Mesothelial cell of epicardium (in vitro differentiated cells): ENCODE data around the gene PRDX5. TPM values are rescaled to one million over a fixed set of nuclear protein-coding genes. Genes with fewer than 3 reads are reported as not detected.
A peak's percentile ranks its signal among the peaks of the same experiment; 100 is the strongest.

Experiments
- DNase-seq, 2 experiments: peaks; one replicate each; pipeline ENCODE4 v3.0.0; 2021; ENCODE audit warnings: low spot score in 2 of 2; ENCODE audit not compliant: unreplicated experiment in 2 of 2
- H3K27ac Mint-ChIP-seq: 2 replicates; pipeline ENCODE4 v1.8.0; 2021; ENCODE audit warnings: mixed read lengths
- H3K27me3 Mint-ChIP-seq: 2 replicates; pipeline ENCODE4 v1.8.0; 2021; ENCODE audit warnings: low read depth, mixed read lengths
- H3K36me3 Mint-ChIP-seq: 2 replicates; pipeline ENCODE4 v1.8.0; 2021; ENCODE audit warnings: mixed read lengths
- H3K4me1 Mint-ChIP-seq: 2 replicates; pipeline ENCODE4 v1.8.0; 2021; ENCODE audit warnings: mixed read lengths
- H3K4me3 Mint-ChIP-seq: 2 replicates; pipeline ENCODE4 v1.8.0; 2021; ENCODE audit warnings: mild to moderate bottlenecking, moderate library complexity, mixed read lengths
- H3K9me3 Mint-ChIP-seq: 2 replicates; pipeline ENCODE4 v1.8.0; 2021; ENCODE audit warnings: mixed read lengths
- CTCF ChIP-seq: fragments of 200-600 bp; sonication (generic); IDR thresholded peaks from one replicate; pipeline ENCODE4 v1.5.0; 2021; ENCODE audit warnings: antibody characterized with exemption; ENCODE audit not compliant: unreplicated experiment
- microRNA-seq: library from miRNA; unstranded; fragments of <30 nt; microRNA quantifications from one replicate; pipeline ENCODE4 v1.2.0, GENCODE V29; 2021; ENCODE audit warnings: inconsistent platforms, mixed read lengths
- total RNA-seq: library from RNA; stranded (reverse); gene quantifications from 3 replicates; pipeline ENCODE4 v1.2.1, GENCODE V29; 2021

PRDX5 gene
- total RNA-seq, 1 donor from 2014 or later, result 139 TPM

- no peaks in the 10 kb centered on the region for H3K27me3 Mint-ChIP-seq
- TF ChIP-seq CTCF, result no peak
- peaks cover 29% of the 10 kb centered on the region for H3K36me3 Mint-ChIP-seq
- no peak overlapping the region for H3K4me3 Mint-ChIP-seq
- DNase-seq, result no peak
- no peaks in the 10 kb centered on the region for H3K9me3 Mint-ChIP-seq
- H3K4me1 Mint-ChIP-seq, result no peaks in the 10 kb centered on the region
- no peak overlapping the region for H3K27ac Mint-ChIP-seq
Observed at GRCh38 chr11:64369440-64370421, 51.8 kb downstream of the PRDX5 start.

GRCh38 chr11:64371201-64371600 lies 53.3 kb downstream of the PRDX5 start:
- TF ChIP-seq CTCF, result no peak
- Mint-ChIP-seq H3K27ac (no peak overlapping the region), H3K27me3 (no peaks in the 10 kb centered on the region), H3K4me3 (no peak overlapping the region), H3K9me3 (no peaks in the 10 kb centered on the region), H3K4me1 (no peaks in the 10 kb centered on the region), H3K36me3 (peaks cover 20% of the 10 kb centered on the region)
- DNase-seq, result no peak

Small RNA genes within 50 kb of the gene (microRNA-seq; reads per million reads assigned to microRNA genes)
- gene MIR1237 (5.6 reads per million, percentile 22 among the genes with 10 or more reads in this experiment), gene MIR7155 (not detected)

Other genes starting within 250 kb of the PRDX5 start
- 39.0 to 44.0 TPM (median 39.4 TPM) in 3 replicates for gene MACROD1, start 152.0 kb upstream of the PRDX5 start, total RNA-seq
- 127 to 133 TPM (median 131 TPM) in 3 replicates for gene STIP1, start 131.9 kb upstream of the PRDX5 start, total RNA-seq
- 4.8 to 8.4 TPM (median 5.9 TPM) in 3 replicates for gene FERMT3, start 111.4 kb upstream of the PRDX5 start, total RNA-seq
- gene TRPT1, start 91.9 kb upstream of the PRDX5 start, total RNA-seq, result 38.9 to 41.1 TPM (median 40.9 TPM) in 3 replicates
- 31.9 to 35.6 TPM (median 33.7 TPM) in 3 replicates for gene NUDT22, start 91.8 kb upstream of the PRDX5 start, total RNA-seq
- 43.6 to 49.4 TPM (median 45.0 TPM) in 3 replicates for gene DNAJC4, start 87.6 kb upstream of the PRDX5 start, total RNA-seq
- gene VEGFB, start 83.5 kb upstream of the PRDX5 start, total RNA-seq, result 83.2 to 90.1 TPM (median 85.8 TPM) in 3 replicates
- gene FKBP2, start 77.0 kb upstream of the PRDX5 start, total RNA-seq, result 35.5 to 40.2 TPM (median 36.4 TPM) in 3 replicates
- 119 to 131 TPM (median 124 TPM) in 3 replicates for gene PPP1R14B, start 71.2 kb upstream of the PRDX5 start, total RNA-seq
- gene PLCB3, start 66.6 kb upstream of the PRDX5 start, total RNA-seq, result 34.9 to 35.7 TPM (median 35.7 TPM) in 3 replicates
- 50.2 to 53.1 TPM (median 52.2 TPM) in 3 replicates for gene BAD, start 33.5 kb upstream of the PRDX5 start, total RNA-seq
- gene GPR137, start 32.3 kb upstream of the PRDX5 start, total RNA-seq, result 43.8 to 45.1 TPM (median 44.6 TPM) in 3 replicates
- gene KCNK4, start 26.8 kb upstream of the PRDX5 start, total RNA-seq, result 0.22 to 0.58 TPM (median 0.27 TPM) in 3 replicates
- 0.47 TPM in 1 of 3 replicates, not detected in the others for gene CATSPERZ, start 17.8 kb upstream of the PRDX5 start, total RNA-seq
- gene ESRRA, start 12.6 kb upstream of the PRDX5 start, total RNA-seq, result 23.2 to 26.6 TPM (median 26.4 TPM) in 3 replicates
- gene TRMT112, start 562 bp upstream of the PRDX5 start, total RNA-seq, result 178 to 201 TPM (median 184 TPM) in 3 replicates
- gene CCDC88B, start 22.1 kb downstream of the PRDX5 start, total RNA-seq, result 10.1 to 12.0 TPM (median 11.5 TPM) in 3 replicates
- gene RPS6KA4, start 41.0 kb downstream of the PRDX5 start, total RNA-seq, result 27.6 to 30.1 TPM (median 30.1 TPM) in 3 replicates
- gene SLC22A11, start 237.8 kb downstream of the PRDX5 start, total RNA-seq, result 0.09 to 0.13 TPM (median 0.09 TPM) in 3 replicates